ENCODE results near the gene USP15. TPM values are rescaled to one million over a fixed set of nuclear protein-coding genes. Genes with fewer than 3 reads are reported as not detected.
"Not testable (repeated sequence)": the region's sequence is repeated elsewhere in the genome, so short reads cannot be mapped to it uniquely, and the experiment has no call there.

USP15 gene
- total and polyA plus RNA-seq, 9 donors: 35.7 to 152 (median 61.0) TPM

DNA sequence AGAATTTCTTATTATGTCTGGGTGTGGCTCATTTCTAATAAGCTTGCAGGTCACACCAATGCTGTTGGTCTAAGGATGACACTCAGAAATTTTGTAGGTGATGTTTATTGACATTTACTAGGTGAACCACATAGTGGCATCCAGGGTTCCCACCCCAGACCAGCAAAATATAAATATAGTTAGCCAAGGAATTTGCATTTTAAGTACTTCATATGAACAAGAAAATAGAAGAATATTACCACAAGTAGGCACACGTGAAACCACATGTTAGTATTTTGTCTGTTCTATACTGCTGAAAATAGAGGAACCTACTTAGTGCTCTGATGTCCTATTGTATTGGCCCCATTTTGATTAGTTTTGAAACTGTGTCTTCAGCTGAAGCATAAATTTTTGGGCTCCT, 71.1 kb downstream of the USP15 start:
- DNase-seq: no peak
- WGBS, 3 donors: 91 to 97% (median 97%) methylated on average over 1 of the region's 1 CpG
- H3K9me3 ChIP-seq: no peaks in the 10 kb centered on the region
- TF ChIP-seq EP300 (IDR thresholded peaks at IDR 0.05) (no peak), POLR2A (IDR thresholded peaks at IDR 0.05) (no peak)
- TF ChIP-seq, protein P1, sequence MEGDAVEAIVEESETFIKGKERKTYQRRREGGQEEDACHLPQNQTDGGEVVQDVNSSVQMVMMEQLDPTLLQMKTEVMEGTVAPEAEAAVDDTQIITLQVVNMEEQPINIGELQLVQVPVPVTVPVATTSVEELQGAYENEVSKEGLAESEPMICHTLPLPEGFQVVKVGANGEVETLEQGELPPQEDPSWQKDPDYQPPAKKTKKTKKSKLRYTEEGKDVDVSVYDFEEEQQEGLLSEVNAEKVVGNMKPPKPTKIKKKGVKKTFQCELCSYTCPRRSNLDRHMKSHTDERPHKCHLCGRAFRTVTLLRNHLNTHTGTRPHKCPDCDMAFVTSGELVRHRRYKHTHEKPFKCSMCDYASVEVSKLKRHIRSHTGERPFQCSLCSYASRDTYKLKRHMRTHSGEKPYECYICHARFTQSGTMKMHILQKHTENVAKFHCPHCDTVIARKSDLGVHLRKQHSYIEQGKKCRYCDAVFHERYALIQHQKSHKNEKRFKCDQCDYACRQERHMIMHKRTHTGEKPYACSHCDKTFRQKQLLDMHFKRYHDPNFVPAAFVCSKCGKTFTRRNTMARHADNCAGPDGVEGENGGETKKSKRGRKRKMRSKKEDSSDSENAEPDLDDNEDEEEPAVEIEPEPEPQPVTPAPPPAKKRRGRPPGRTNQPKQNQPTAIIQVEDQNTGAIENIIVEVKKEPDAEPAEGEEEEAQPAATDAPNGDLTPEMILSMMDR (IDR thresholded peaks at IDR 0.05): no peak
- no peak overlapping the region for H3K4me3 ChIP-seq
- H3K36me3 ChIP-seq: no peaks in the 10 kb centered on the region
- H3K4me1 ChIP-seq (ENCODE audit: insufficient read depth): no peaks in the 10 kb centered on the region
- intact Hi-C loops (cut with DNase I): no loop called here
- no peaks in the 10 kb centered on the region for H3K27me3 ChIP-seq
- no peak overlapping the region for H3K27ac ChIP-seq

- no peak for TF ChIP-seq EP300 (IDR thresholded peaks at IDR 0.05)
- TF ChIP-seq, protein P1 (IDR thresholded peaks at IDR 0.05): no peak
- TF ChIP-seq POLR2A (IDR thresholded peaks at IDR 0.05): no peak
- no peaks in the 10 kb centered on the region for H3K36me3 ChIP-seq
- no peak for DNase-seq
- WGBS, 3 donors: 60 to 79% (median 69%) methylated on average over 1 of the region's 1 CpG
- no peaks in the 10 kb centered on the region for H3K9me3 ChIP-seq
- H3K27ac ChIP-seq: no peak overlapping the region
- no peaks in the 10 kb centered on the region for H3K4me1 ChIP-seq (ENCODE audit: insufficient read depth)
- H3K27me3 ChIP-seq: no peaks in the 10 kb centered on the region
- no peak overlapping the region for H3K4me3 ChIP-seq
- intact Hi-C loops (cut with DNase I): no loop called here
Measured at GRCh38 chr12:62332598-62332997, 72.4 kb downstream of the USP15 start.

- Histone ChIP-seq H3K36me3 (no peaks in the 10 kb centered on the region), H3K27me3 (no peaks in the 10 kb centered on the region), H3K9me3 (no peaks in the 10 kb centered on the region), H3K27ac (no peak overlapping the region), H3K4me1 (ENCODE audit: insufficient read depth) (no peaks in the 10 kb centered on the region), H3K4me3 (no peak overlapping the region)
- intact Hi-C loops (cut with DNase I): no loop called here
- WGBS, 3 donors: 91 to 93% (median 92%) methylated on average over 4 of the region's 4 CpGs
- no peak for TF ChIP-seq EP300 (IDR thresholded peaks at IDR 0.05)
- TF ChIP-seq, protein P1 (IDR thresholded peaks at IDR 0.05): no peak
- TF ChIP-seq POLR2A (IDR thresholded peaks at IDR 0.05): no peak
- DNase-seq: no peak
Measured at GRCh38 chr12:62335057-62335456, 74.9 kb downstream of the USP15 start.

DNA sequence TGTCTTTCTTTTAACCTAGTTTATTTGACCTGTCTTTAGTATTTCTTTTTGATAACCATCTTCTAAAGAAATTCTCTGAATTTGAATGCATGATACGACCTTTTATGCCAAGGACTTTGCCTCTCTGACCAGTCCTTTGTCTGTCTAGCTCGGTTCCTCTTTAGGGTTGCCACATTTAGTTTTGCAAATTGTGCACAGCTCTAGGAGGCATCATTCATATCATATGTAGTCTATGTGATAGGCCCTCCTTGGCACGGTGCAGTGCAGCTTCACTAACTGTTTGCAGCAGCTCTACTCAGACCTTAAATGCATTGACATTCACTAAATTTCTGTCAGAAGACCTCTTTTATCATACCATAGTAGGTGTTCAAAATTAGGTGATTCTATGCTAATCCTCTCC, 75.6 kb downstream of the USP15 start:
- TF ChIP-seq POLR2A (IDR thresholded peaks at IDR 0.05) (no peak), EP300 (IDR thresholded peaks at IDR 0.05) (no peak)
- TF ChIP-seq, protein P1 (IDR thresholded peaks at IDR 0.05): no peak
- no peaks in the 10 kb centered on the region for H3K27me3 ChIP-seq
- DNase-seq: no peak
- WGBS, 3 donors: 96 to 97% (median 96%) methylated on average over 3 of the region's 3 CpGs
- intact Hi-C loops (cut with DNase I): no loop called here
- no peaks in the 10 kb centered on the region for H3K9me3 ChIP-seq
- no peaks in the 10 kb centered on the region for H3K4me1 ChIP-seq (ENCODE audit: insufficient read depth)
- no peak overlapping the region for H3K27ac ChIP-seq
- H3K36me3 ChIP-seq: no peaks in the 10 kb centered on the region
- H3K4me3 ChIP-seq: no peak overlapping the region

DNA sequence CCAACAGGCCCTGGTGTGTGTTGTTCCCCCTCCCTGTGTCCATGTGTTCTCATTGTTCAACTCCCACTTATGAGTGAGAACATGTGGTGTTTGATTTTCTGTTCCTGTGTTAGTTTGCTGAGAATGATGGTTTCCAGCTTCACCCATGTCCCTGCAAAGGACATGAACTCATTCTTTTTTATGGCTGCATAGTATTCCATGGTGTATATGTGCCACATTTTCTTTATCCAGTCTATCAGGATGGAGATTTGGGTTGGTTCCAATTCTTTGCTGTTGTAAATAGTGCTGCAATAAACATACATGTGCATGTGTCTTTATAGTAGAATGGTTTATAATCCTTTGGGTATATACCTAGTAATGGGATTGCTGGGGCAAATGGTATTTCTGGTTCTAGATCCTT, 77.4 kb downstream of the USP15 start:
- DNase-seq; intact Hi-C loops (cut with DNase I); H3K9me3 ChIP-seq; H3K4me3 ChIP-seq; H3K36me3 ChIP-seq; H3K27me3 ChIP-seq; H3K27ac ChIP-seq; H3K4me1 ChIP-seq (ENCODE audit: insufficient read depth): not testable (repeated sequence)

GRCh38 chr12:62342614-62343303, 82.6 kb downstream of the USP15 start:
- H3K27me3 ChIP-seq; DNase-seq; H3K36me3 ChIP-seq; H3K4me1 ChIP-seq (ENCODE audit: insufficient read depth); intact Hi-C loops (cut with DNase I); H3K9me3 ChIP-seq; H3K27ac ChIP-seq; H3K4me3 ChIP-seq: not testable (repeated sequence)
- WGBS, 3 donors: 96 to 97% (median 96%) methylated on average over 10 of the region's 10 CpGs

DNA sequence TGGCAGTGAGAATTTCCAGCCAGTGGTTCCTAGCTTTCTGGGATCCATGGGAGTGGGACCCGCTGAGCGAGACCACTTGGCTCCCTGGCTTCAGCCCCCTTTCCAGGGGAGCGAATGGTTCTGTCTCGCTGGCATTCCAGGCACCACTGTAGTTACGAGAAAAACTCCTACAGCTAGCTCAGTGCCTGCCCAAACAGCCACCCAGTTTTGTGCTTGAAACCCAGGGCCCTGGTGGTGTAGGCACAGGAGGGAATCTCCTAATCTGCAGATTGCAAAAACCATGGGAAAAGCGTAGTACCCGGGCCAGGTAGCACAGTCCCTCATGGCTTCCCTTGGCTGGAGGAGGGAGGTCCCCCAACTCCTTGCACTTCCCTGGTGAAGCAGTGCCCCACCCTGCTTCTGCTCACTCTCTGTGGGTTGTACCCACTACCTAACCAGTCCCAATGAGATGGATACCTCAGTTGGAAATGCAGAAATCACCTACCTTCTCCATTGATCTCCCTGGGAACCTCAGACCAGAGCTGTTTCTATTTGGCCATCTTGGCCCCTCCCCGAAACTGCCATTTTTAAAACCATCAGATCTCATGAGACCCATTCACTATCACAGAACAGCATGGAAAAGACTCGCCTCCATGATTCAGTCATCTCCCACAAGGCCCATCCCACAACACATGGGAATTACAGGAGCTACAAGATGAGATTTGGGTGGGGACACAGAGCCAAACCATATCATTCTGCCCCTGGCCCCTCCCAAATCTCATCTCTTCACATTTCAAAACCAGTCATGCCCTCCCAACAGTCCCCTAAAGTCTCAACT, 83.3 kb downstream of the USP15 start:
- DNase-seq; H3K4me3 ChIP-seq; H3K9me3 ChIP-seq; H3K4me1 ChIP-seq (ENCODE audit: insufficient read depth); H3K27me3 ChIP-seq; H3K27ac ChIP-seq; H3K36me3 ChIP-seq; intact Hi-C loops (cut with DNase I): not testable (repeated sequence)
- WGBS, 3 donors: 97 to 99% (median 98%) methylated on average over 9 of the region's 9 CpGs
